ENCODE data around the gene FUT4.
"Not testable (repeated sequence)": the region's sequence is repeated elsewhere in the genome, so short reads cannot be mapped to it uniquely, and the experiment has no call there.

The FUT4 gene

DNA sequence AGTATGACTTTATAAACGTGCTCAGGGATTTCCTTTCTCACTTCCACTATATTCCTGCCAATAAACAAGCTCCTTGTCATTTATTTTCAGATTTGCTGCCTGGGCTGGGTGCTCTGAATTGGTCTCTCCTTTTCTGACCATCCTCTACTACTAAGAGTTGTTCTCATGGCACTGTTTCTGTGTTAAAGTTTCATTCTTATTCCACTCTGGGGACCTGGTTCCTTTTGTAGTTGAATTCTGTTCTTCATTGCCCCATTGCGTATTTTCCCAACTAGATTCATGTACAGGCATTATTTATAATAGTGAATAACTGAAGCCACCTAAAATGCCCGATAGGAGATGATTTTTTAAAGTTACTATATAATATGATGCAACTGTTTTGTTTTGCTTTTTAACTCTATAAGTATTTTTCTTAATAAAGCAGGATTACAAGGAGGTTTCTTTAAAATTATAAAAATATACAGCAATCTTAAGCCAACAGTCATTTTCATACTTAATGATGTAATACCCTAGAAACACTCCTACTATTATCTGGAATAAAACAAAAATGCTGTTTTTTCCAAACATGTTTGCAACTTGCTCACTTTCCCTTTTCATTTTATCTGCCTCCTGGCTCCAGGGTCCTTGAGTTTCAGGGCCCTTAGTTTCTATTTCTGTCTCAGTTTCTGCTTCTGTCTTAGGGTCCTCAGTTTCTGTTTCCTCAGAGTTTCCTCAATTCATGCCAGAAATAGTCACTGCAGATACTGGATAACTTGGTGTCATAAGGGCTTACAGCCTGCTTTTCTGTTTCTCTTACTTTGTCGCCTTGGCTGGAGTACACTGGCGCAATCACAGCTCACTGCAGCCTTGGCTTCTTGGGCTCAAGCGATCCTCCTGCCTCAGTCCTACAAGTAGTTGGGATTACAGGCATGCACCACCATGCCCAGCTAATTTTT is 9.8 kb upstream of the FUT4 start:
- DNase-seq (ENCODE audit: low spot score) = no peak

DNA sequence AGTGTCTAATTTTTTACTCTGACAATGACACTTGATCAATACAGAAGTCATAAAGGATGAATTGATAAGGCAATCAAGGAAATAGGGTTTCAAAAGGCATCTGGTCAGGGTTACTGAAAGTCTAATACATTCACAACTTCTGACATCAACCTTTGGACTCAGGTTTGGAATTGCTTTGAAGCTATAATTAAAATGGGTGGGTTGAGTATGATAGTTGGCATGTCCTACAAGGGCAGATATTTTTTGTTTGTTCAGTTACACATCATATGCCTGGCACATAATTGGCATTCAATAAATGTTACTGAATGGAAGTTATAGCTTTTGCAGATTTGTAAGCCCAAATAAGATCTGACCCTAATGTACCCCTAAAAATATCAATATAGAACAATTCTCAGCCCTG is 7.3 kb upstream of the FUT4 start:
- DNase-seq (ENCODE audit: low spot score) = no peak

DNA sequence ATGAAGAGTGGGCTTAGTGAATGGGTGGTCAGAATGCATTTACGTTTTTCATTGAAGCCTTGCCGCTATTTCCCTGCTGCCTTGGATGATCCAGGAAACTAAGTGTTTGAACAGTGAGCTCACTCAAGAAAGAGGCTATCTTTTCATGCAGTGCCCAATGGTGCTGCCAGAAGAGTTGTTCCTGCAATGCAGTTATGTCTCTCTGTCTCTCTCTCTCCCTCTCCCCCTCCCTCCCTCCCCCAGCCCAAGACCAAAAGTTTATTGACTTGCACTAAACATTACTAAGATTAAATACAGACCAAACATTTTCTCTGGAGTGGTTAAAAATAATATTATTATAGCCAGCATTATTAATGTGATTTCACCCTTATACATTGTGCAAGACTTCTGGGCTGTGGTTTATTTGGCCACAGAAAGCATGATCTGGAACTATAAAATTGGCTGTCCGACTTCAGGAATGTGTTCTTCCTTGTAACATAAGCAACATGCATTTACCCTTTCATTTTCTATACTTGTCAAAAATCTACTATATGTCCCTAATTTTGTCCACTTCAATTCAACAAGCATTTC is 6.6 kb upstream of the FUT4 start:
- DNase-seq (ENCODE audit: low spot score) = no peak

DNA sequence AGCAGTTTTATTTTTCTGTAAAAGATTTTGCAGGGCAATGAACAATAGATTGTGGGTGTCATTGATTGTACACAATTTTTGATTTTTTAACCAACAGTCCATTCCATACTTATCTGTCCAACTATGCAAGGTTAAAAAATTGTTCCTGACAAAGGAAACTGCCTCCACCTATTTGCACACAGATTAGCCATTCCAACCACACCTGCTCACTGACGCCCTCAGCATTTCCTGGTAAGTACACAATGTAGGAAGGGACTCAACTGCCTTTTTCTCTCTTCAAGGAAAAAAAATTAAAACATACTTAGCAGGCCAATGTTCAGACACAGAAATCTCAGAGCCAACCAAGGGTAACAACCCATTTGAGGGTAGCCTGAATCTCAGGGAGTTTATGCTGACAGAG is 4.3 kb upstream of the FUT4 start:
- no peak for DNase-seq (ENCODE audit: low spot score)

DNA sequence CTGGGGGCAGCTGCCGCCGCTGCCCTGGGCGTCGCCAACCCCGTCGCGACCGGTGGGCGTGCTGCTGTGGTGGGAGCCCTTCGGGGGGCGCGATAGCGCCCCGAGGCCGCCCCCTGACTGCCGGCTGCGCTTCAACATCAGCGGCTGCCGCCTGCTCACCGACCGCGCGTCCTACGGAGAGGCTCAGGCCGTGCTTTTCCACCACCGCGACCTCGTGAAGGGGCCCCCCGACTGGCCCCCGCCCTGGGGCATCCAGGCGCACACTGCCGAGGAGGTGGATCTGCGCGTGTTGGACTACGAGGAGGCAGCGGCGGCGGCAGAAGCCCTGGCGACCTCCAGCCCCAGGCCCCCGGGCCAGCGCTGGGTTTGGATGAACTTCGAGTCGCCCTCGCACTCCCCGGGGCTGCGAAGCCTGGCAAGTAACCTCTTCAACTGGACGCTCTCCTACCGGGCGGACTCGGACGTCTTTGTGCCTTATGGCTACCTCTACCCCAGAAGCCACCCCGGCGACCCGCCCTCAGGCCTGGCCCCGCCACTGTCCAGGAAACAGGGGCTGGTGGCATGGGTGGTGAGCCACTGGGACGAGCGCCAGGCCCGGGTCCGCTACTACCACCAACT is 1.0 kb downstream of the FUT4 start:
- DNase-seq (ENCODE audit: low spot score) = peak; percentile 72

DNA sequence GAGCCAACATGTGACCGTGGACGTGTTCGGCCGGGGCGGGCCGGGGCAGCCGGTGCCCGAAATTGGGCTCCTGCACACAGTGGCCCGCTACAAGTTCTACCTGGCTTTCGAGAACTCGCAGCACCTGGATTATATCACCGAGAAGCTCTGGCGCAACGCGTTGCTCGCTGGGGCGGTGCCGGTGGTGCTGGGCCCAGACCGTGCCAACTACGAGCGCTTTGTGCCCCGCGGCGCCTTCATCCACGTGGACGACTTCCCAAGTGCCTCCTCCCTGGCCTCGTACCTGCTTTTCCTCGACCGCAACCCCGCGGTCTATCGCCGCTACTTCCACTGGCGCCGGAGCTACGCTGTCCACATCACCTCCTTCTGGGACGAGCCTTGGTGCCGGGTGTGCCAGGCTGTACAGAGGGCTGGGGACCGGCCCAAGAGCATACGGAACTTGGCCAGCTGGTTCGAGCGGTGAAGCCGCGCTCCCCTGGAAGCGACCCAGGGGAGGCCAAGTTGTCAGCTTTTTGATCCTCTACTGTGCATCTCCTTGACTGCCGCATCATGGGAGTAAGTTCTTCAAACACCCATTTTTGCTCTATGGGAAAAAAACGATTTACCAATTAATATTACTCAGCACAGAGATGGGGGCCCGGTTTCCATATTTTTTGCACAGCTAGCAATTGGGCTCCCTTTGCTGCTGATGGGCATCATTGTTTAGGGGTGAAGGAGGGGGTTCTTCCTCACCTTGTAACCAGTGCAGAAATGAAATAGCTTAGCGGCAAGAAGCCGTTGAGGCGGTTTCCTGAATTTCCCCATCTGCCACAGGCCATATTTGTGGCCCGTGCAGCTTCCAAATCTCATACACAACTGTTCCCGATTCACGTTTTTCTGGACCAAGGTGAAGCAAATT is 1.8 kb downstream of the FUT4 start:
- peak; percentile 67 for DNase-seq (ENCODE audit: low spot score)

DNA sequence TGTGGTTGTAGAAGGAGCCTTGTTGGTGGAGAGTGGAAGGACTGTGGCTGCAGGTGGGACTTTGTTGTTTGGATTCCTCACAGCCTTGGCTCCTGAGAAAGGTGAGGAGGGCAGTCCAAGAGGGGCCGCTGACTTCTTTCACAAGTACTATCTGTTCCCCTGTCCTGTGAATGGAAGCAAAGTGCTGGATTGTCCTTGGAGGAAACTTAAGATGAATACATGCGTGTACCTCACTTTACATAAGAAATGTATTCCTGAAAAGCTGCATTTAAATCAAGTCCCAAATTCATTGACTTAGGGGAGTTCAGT is 2.4 kb downstream of the FUT4 start:
- DNase-seq (ENCODE audit: low spot score) = no peak

DNA sequence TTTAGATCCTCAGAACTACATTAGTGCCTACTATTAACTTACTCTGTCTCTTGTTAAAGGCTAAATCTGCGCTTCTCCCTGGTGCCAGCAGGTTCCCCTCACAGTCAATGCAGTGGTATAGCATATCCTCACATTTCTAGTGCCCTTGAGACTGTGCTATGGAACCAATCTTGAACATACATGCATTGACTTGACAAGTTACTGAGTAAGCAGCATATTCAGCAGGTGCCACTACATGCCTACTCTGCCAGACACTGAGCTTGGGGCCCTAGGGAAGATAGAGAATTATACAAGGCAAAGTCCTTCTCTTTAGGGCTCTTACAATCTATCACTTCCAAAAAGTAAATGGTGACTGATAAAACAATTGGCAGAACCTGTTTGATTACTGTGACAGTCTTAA is 3.2 kb downstream of the FUT4 start:
- DNase-seq (ENCODE audit: low spot score) = no peak

DNA sequence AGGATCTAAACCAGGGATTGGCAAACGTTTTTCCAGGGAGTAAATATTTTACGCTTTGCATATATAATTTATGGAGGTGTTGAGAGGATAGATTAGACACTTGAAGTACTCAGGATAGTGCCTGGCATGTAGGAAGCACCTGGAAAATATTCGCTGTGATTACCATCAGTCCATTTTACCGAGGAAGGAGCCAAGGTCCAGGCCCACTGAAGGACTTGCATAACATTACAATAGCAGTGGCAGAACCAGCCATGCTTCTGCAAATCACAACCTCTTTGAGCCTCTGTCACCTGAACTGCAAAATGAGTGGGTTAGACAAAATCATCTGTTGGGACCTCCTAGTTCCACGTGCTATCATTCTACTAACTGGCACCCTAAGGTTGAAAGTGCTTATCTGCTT is 5.4 kb downstream of the FUT4 start:
- no peak for DNase-seq (ENCODE audit: low spot score)

DNA sequence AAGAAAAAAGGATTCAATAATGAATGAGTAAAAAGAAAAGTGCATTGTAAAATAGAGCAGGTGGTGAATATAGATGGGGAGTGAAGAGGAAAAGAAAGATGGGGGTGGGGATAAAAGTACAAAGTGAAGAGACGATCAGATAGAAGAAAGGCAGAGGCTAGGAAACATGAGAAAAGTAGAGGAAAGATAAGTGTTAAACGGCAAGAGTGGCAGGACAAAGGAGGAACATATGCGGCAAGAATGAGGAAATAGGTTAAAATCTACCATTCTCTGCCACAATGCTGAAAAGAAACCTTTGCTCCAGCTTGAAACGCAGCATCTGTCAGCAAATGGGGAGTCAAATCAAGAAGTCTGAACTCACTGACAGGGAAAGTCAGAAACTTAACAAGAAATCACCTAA is 6.8 kb downstream of the FUT4 start:
- no peak for DNase-seq (ENCODE audit: low spot score)

DNA sequence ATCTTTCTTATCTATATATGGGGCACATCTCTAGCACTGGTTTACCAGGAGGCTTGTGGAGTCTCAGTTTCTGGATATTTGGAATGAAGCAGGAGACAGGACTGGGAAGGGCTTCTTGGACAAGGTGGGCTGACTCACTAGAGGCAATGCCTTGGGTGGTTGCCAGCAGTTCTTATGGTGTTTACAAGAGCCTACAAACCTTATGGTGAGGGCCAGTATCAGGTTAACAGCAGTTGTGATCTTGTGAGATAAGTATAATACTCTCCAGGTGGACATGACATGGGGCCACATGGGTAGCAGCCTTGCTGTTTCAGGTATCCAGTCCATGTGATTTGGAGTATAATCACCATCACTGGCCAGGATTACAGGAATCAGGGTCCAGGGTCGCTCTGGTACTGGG is 10.2 kb downstream of the FUT4 start:
- no peak for DNase-seq (ENCODE audit: low spot score)

DNA sequence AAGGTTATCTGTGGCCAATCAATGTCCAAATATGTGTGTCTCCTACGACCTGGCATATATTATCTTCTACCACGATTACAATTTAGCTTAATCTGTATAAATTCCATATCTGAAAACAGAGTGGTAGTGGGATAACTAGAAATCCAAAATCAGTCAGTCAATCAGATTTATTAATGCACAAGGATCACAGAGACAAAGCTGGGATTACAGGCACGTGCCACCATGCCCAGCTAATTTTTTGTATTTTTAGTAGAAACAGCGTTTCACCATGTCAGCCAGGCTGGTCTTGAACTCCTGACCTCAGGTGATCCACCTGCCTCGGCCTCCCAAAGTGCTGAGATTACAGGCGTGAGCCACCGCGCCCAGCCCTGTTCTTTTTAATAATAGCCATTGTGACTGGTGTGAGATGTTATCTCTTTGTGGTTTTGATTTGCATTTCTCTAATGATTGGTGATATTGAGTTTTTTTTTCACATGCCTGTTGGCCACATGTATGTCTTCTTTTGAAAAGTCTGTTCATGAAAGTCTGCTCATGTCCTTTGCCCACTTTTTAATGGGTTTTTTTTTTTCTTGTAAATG is 12.1 kb downstream of the FUT4 start:
- DNase-seq (ENCODE audit: low spot score) = not testable (repeated sequence)

DNA sequence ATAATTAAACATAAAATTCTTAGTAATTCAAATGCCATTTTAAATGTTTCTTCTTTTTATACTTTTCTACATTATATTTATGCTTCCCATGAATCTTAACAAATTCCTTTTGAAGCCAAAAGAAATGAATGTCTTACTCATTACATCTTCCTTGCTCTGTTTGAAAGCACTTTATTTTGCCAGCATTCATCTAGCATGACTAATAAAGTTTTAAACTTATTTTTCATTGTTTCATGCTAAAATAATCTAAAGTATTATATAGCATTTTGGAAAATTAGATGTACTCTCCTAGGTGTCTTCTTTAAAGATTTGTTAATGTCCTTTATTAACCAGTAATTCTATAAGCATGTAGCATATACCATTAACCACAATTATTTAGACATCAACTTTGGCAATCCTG is 13.7 kb downstream of the FUT4 start:
- DNase-seq (ENCODE audit: low spot score) = no peak

DNA sequence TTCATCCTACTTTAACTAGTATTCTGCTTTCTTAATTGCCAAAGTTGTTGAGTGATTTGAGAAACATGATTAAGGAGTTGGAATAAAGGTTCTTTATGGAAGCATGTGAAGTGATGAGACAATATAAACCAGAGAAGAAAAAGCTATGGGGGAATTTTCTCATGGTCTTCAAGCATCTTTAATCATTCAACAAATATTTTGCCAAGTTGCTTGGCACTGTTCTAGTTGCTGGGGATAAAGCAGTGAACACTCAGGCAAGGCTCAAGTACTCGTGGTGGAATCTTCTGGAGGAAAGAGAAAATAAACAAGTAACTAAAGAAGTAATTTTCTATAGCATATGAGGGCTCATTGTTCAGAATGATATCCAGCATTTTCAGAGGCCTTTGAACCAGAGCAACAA is 14.3 kb downstream of the FUT4 start:
- DNase-seq (ENCODE audit: low spot score) = no peak

DNA sequence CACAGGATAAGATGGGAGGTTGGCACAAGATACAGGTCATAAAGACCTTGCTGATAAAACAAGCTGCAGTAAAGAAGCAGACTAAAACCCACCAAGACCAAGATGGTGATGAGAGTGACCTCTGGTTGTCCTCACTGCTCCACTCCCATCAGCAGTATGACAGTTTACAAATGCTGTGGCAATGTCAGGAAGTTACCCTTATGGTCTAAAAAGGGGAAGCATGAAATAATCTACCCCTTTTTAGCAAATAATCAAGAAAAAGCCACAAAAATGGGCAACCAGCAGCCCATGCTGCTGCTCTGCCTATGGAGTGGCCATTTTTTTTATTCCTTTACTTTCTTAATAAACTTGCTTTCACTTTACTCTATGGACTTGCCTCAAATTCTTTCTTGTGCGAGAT is 14.7 kb downstream of the FUT4 start:
- no peak for DNase-seq (ENCODE audit: low spot score)

DNA sequence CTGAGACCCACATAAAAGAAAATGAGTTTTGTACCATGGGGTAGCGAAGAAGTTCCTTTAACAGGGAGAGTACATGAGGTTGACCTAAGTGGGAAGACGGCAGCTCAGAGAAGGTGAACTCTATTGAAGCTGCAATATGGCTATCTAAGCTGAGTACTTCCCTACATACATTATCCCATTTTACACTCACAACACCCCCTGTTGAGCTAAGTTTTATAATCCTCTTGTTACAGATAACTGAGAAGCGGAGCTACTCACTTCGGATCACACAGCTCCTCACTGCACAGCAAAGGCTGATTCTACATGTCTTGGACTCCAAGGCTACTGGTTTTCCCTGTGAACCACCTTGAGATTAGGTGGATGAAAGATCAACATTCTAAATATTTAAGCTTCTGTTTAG is 15.2 kb downstream of the FUT4 start:
- DNase-seq (ENCODE audit: low spot score) = no peak

DNA sequence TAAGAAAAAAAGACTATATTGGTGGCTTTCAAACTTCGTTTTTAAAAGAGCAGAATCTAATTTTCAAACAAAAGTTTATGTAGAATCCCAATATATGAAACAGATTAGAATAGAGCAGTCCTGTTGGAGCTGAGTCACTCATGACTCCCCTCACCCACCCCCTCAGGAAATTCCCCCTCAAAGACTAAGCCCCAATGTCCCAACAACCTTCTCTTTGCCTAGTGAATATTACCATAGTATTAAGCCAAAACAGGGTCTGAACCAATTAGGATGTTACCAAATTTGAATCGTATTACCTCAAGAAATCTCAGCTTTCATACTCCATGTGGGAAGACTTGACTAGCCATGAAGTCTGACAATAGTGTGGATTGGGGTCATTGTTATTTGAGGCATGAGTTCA is 15.6 kb downstream of the FUT4 start:
- no peak for DNase-seq (ENCODE audit: low spot score)

DNA sequence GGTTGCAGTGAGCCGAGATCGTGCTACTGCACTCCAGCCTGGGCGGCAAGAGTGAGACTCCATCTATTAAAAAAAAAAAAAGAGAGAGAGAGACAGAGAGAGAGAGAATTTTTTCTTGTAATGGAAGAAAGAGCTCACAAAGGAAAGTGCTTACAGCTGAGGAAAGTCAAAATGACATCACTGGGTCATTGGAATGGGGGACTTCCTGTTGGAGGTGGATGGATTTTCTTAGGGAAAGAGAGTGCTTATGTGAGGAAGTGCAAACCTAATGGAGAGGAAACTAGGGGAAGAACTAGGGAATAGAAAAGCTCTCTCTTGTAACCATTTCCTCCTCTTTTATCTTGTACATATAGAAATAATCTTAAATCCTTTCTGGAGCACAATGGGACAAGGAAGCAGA is 17.1 kb downstream of the FUT4 start:
- DNase-seq (ENCODE audit: low spot score) = no peak

DNA sequence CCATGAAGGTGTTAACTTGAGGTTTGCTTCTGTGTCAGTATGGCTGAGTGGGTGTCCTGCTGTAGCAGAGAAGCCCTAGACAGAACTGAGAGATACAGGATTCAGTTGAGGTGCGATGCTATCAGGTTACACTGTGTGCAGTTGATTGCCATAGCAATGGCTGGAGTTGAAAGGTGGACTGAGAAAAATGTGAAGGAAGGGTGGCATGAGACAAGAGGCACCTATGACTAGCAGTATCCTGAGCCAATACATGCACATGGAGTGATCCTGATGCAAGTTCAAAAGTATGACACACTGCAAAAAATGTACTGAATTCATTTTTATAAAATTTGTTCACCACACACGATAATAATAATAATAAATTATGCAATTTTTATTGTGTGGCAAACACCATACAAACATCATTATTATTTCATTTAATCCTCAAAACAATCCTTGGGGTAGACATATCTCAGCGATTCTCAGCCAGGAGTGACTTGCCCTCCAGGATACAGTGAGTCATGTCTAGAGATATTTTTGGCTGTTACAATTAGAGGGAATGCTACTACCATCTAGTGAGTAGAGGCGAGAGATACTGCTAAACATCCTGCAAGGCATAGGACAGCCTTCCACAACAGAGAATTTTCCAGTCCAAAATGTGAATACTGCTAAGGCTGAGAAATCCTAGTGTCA is 19.6 kb downstream of the FUT4 start:
- DNase-seq (ENCODE audit: low spot score) = no peak

DNA sequence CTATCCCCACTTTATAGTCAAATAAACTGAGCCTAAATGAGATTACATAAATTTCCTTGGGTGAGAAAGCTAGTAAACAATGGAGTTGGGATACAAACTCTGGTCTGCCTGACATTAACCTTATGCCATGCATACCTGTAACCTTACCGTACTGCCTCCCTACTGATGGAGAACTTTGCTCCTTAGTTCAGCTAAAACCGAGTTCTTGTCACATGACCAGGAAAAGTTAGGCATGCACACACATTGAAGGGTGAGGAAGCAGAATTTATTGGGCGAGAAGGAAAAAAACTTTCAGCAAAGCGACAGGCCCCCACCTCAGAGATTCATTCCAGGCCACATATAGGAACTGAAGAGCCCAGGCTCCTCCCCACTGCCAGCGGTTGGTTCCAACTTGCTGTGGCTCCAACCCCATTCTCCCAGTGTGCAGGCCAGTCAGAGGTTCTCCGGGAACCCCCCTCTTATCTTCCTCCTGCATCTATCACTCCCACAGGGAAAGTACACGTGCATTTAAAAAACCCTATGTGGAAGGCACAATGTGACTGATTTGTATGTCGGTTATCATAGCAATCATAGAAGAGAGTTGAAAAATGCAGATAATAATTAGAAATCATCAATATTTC is 20.2 kb downstream of the FUT4 start:
- no peak for DNase-seq (ENCODE audit: low spot score)

DNA sequence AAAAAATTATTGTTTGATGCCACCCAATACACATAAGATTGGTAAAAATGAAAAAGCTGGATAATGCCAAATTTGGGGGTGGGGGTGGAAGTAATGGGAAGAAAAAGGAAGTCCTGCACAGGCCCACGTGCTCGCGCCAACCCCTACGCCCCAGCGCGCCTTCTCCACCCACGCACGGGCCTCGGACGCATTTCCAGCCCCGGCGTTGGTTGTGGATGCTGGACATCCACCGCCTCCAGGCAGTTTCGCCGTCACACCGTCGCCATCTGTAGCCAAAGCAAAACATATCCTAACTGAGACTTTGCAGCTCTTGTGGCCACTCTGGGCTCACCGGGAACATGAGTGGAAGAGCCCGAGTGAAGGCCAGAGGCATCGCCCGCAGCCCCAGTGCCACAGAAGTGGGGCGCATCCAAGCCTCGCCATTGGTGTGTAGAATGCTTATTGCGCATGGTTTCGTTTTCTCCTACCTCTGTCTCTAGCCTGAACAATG is 23.5 kb downstream of the FUT4 start, which contains the start of gene PIWIL4:
Gene PIWIL4 (plus strand): TSS at position 188 of the 490 bp plus-strand sequence. CDS start 151 bp downstream, at position 339.
- no peak for DNase-seq (ENCODE audit: low spot score)
